ENCODE measurements around the gene PRLH.

Gene PRLH

DNA sequence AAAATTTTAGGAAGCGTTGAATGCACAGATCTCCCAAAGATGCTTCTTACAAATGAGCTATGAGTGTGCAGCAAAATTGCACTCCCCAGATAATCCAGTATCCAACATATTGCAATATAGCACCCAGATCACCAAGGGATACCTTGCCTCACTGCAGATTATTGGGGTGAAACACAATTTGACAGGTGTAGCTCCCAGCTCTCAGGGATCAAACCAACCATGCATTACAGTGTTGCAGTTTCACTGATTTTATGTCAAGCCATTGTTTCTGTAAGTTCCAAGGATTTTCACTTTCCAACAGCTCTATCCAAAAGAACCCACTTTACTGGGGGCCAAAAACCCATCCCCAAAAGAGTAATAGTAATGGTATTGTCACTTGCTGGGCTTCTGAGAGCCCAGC lies 10.8 kb upstream of the PRLH start:
- DNase-seq (ENCODE audit: low spot score) (no peak), ATAC-seq (ENCODE audit: low read depth) (no peak)
- peaks cover 6% of the 10 kb centered on the region for H3K4me1 ChIP-seq (ENCODE audit: insufficient read depth, poor library complexity, severe bottlenecking)
- TF ChIP-seq, protein P1, sequence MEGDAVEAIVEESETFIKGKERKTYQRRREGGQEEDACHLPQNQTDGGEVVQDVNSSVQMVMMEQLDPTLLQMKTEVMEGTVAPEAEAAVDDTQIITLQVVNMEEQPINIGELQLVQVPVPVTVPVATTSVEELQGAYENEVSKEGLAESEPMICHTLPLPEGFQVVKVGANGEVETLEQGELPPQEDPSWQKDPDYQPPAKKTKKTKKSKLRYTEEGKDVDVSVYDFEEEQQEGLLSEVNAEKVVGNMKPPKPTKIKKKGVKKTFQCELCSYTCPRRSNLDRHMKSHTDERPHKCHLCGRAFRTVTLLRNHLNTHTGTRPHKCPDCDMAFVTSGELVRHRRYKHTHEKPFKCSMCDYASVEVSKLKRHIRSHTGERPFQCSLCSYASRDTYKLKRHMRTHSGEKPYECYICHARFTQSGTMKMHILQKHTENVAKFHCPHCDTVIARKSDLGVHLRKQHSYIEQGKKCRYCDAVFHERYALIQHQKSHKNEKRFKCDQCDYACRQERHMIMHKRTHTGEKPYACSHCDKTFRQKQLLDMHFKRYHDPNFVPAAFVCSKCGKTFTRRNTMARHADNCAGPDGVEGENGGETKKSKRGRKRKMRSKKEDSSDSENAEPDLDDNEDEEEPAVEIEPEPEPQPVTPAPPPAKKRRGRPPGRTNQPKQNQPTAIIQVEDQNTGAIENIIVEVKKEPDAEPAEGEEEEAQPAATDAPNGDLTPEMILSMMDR (IDR thresholded peaks at IDR 0.05; ENCODE audit: poor library complexity, severe bottlenecking) = no peak
- no peak overlapping the region for H3K4me3 ChIP-seq (ENCODE audit: severe bottlenecking)
- H3K9me3 ChIP-seq (ENCODE audit: severe bottlenecking) = peaks cover 6% of the 10 kb centered on the region
- H3K27ac ChIP-seq (ENCODE audit: poor library complexity, severe bottlenecking) = no peak overlapping the region
- H3K36me3 ChIP-seq (ENCODE audit: low read depth) = no peaks in the 10 kb centered on the region
- H3K27me3 ChIP-seq (ENCODE audit: insufficient read depth, poor library complexity, severe bottlenecking) = no peaks in the 10 kb centered on the region

DNA sequence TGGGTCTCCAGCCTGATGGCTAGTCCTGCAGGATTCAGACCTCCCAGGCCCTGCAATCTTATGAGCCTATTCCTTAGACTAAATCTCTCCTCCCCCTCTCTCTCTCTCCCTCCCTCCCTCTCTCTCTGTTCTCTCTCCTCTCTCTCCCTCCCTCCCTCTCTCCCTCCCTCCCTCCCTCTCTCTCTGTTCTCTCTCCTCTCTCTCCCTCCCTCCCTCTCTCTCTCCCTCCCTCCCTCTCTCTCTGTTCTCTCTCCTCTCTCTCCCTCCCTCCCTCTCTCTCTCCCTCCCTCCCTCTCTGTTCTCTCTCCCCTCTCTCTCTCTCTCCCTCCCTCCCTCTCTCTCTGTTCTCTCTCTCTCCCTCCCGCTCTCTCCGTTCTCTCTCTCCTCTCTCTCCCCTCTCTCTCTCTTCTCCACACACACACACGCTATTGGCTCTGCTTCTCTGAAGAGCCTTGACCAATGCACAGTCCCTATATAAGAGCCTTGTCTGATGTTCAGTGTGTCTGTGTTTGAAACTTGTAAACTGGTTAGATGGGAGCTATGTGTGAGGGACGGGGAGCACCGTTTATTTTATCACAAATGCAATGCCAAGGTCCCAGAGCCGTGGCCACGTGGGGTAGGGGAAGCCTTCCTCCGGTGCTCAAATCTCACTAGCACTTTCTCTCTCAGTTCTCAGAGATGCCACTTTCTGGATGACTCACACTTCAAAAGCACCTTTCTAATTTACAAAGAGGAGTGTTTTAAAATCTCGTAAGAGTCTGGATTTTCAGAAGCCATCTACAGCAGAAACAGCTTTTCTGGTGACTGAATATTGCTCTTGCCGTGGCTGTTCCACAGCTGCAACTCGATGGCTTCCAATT lies 9.4 kb upstream of the PRLH start:
- Histone ChIP-seq H3K4me1 (ENCODE audit: insufficient read depth, poor library complexity, severe bottlenecking) (peaks cover 6% of the 10 kb centered on the region), H3K9me3 (ENCODE audit: severe bottlenecking) (peaks cover 6% of the 10 kb centered on the region), H3K4me3 (ENCODE audit: severe bottlenecking) (no peak overlapping the region), H3K27me3 (ENCODE audit: insufficient read depth, poor library complexity, severe bottlenecking) (no peaks in the 10 kb centered on the region), H3K36me3 (ENCODE audit: low read depth) (no peaks in the 10 kb centered on the region), H3K27ac (ENCODE audit: poor library complexity, severe bottlenecking) (no peak overlapping the region)
- ATAC-seq (ENCODE audit: low read depth) (no peak), DNase-seq (ENCODE audit: low spot score) (no peak)
- TF ChIP-seq, protein P1 (IDR thresholded peaks at IDR 0.05; ENCODE audit: poor library complexity, severe bottlenecking) = no peak

DNA sequence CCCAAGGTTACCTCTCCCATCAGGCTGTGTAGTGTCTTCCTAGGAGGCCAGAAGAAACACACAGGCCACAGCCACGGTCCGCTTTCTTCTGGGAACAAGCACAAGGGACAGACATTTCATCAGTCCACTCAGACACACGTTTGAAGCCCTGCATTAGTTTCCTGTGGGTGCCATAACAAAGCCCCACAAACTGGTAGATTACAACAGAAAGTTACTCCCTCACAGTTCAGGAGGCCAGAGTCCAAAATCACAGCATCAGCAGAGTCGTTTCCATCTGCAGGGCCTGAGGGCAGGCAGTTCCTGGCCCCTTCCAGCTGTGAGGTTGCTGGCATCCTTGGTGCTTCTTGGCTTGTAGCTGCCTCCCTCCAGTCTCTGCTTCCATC lies 8.8 kb upstream of the PRLH start:
- TF ChIP-seq, protein P1 (IDR thresholded peaks at IDR 0.05; ENCODE audit: poor library complexity, severe bottlenecking) = no peak
- ATAC-seq (ENCODE audit: low read depth) (no peak), DNase-seq (ENCODE audit: low spot score) (no peak)
- Histone ChIP-seq H3K36me3 (ENCODE audit: low read depth) (no peaks in the 10 kb centered on the region), H3K27me3 (ENCODE audit: insufficient read depth, poor library complexity, severe bottlenecking) (no peaks in the 10 kb centered on the region), H3K4me1 (ENCODE audit: insufficient read depth, poor library complexity, severe bottlenecking) (peaks cover 6% of the 10 kb centered on the region), H3K4me3 (ENCODE audit: severe bottlenecking) (no peak overlapping the region), H3K9me3 (ENCODE audit: severe bottlenecking) (peaks cover 6% of the 10 kb centered on the region), H3K27ac (ENCODE audit: poor library complexity, severe bottlenecking) (no peak overlapping the region)

DNA sequence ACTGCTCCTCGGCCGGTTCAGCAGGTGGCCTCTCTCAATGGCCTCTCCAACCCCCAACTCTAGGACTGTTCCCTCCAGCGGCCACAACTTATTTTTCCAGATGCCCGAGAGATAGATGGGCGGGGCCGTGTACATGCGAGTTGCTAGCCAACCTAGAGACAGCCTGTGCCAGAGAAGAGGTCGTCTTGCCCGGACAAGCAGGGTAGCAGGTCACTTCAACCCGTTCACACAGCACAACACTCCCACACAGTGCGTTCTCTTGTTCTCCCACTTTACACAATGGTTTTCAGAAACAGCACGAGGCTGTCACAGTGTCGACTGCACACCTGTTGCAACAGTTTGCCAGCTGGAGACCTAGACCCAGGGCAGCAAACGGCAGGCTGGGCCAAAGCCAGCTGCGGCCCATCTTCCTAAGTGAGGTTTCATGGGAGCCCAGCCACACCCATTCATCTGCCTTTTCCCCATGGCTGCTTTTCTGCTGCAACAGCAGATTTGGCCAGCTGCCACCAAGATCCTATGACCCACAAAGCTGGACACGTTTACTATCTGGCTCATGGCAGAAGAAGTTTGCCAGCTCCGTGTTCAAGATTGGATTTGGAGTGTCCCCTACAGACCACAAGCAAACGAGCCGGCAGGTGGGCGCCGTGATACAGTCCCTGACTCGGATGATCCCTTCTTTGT lies 7.3 kb upstream of the PRLH start:
- peaks cover 6% of the 10 kb centered on the region for H3K4me1 ChIP-seq (ENCODE audit: insufficient read depth, poor library complexity, severe bottlenecking)
- H3K9me3 ChIP-seq (ENCODE audit: severe bottlenecking) = peaks cover 6% of the 10 kb centered on the region
- H3K36me3 ChIP-seq (ENCODE audit: low read depth) = no peaks in the 10 kb centered on the region
- H3K27ac ChIP-seq (ENCODE audit: poor library complexity, severe bottlenecking) = no peak overlapping the region
- TF ChIP-seq, protein P1 (IDR thresholded peaks at IDR 0.05; ENCODE audit: poor library complexity, severe bottlenecking) = no peak
- ATAC-seq (ENCODE audit: low read depth) = peak; percentile 53
- no peak overlapping the region for H3K4me3 ChIP-seq (ENCODE audit: severe bottlenecking)
- no peaks in the 10 kb centered on the region for H3K27me3 ChIP-seq (ENCODE audit: insufficient read depth, poor library complexity, severe bottlenecking)
- DNase-seq (ENCODE audit: low spot score) = no peak

All from RWPE2 (cell line).